Transverse colon (tissue), 3 donors: Measurements from ENCODE around the gene NRSN2.

Source experiments
- CTCF ChIP-seq, 5 experiments: fragments of 200-600 bp in 3 of 5; fragments of 450-650 bp in 2 of 5; sonication (generic) in 3 of 5; IDR thresholded peaks; 1 replicate in 2 of 5; 2 replicates in 3 of 5; pipeline ENCODE4 v1.5.1; 2016 to 2017; ENCODE audit warnings: antibody characterized with exemption in 5 of 5, inconsistent platforms in 3 of 5, mild to moderate bottlenecking in 2 of 5, moderate library complexity in 1 of 5
- EP300 ChIP-seq: sonication (generic); formaldehyde crosslinking; IDR thresholded peaks from one replicate; pipeline ENCODE4 v1.6.1; 2017; ENCODE audit warnings: antibody characterized with exemption, low read depth

- TF ChIP-seq EP300 (no peak), CTCF (IDR thresholded peaks at IDR 0.05) (no peak)
These were observed 25.0 kb downstream of the NRSN2 start for GRCh38 chr20:371755-372542.
